Measurements from ENCODE around the gene CCSER2. TPM values are rescaled to one million over a fixed set of nuclear protein-coding genes. Genes with fewer than 3 reads are reported as not detected.

Gene CCSER2
- total RNA-seq, 1 donor from 2014 or later = 90.1 TPM

GRCh38 chr10:84567133-84567532, 238.7 kb downstream of the CCSER2 start:
- FAIRE-seq (no peak), DNase-seq (ENCODE audit: low spot score in 2 of 2) (no peak)

Other genes with a start within 250 kb of the CCSER2 start
- gene GHITM, start 189.1 kb upstream of the CCSER2 start, total RNA-seq = 165 TPM
- gene GPR15LG, start 154.8 kb upstream of the CCSER2 start, total RNA-seq = not detected
- 1.6 TPM for gene CDHR1, start 134.1 kb upstream of the CCSER2 start, total RNA-seq
- not detected for gene LRIT2, start 103.0 kb upstream of the CCSER2 start, total RNA-seq
- not detected for gene LRIT1, start 87.0 kb upstream of the CCSER2 start, total RNA-seq
- gene RGR, start 83.5 kb upstream of the CCSER2 start, total RNA-seq = not detected

All from frontal cortex (tissue), 4 donors.